ENCODE results near the gene GPR3.

GRCh38 chr1:27366411-27367159 is 25.8 kb upstream of the GPR3 start, which contains the start of gene MAP3K6:
- TF ChIP-seq CTCF (conservative IDR thresholded peaks at IDR 0.05; ENCODE audit: low read length) (peak; percentile 57), EZH2phosphoT487 (IDR thresholded peaks at IDR 0.05; ENCODE audit: borderline replicate concordance) (no peak)
